GM19324 (cell line): ENCODE measurements around the gene FRS2.
"Not testable (repeated sequence)": the region's sequence is repeated elsewhere in the genome, so short reads cannot be mapped to it uniquely, and the experiment has no call there.

Experiments
- ATAC-seq: cut with Tn5 transposase; IDR thresholded peaks from one replicate; pipeline ENCODE4 v1.9.1; 2021; ENCODE audit warnings: mild to moderate bottlenecking, moderate library complexity; ENCODE audit not compliant: unreplicated experiment, low FRiP score

FRS2 gene

GRCh38 chr12:69575346-69575745, 105.2 kb downstream of the FRS2 start:
- no peak for ATAC-seq

GRCh38 chr12:69578283-69578682, 108.1 kb downstream of the FRS2 start:
- no peak for ATAC-seq

- no peak for ATAC-seq
Measured at GRCh38 chr12:69579029-69579428, 108.8 kb downstream of the FRS2 start.

- ATAC-seq = no peak
Measured at GRCh38 chr12:69580074-69580473, 109.9 kb downstream of the FRS2 start.

- ATAC-seq = no peak
Measured at GRCh38 chr12:69583203-69583602, 113.0 kb downstream of the FRS2 start.

- peak; percentile 99 for ATAC-seq
Measured at GRCh38 chr12:69585189-69586062, 115.2 kb downstream of the FRS2 start, which contains the start of gene CCT2. Gene CCT2, plus strand, starts transcription at chr12:69585459. Its CDS starts 63 bp downstream, at chr12:69585522.

- no peak for ATAC-seq
Measured at GRCh38 chr12:69588527-69588926, 118.3 kb downstream of the FRS2 start.

GRCh38 chr12:69589082-69589481, 118.9 kb downstream of the FRS2 start:
- ATAC-seq = no peak

- ATAC-seq = no peak
Measured at GRCh38 chr12:69595689-69596088, 125.5 kb downstream of the FRS2 start.

- no peak for ATAC-seq
Measured at GRCh38 chr12:69598174-69598753, 128.1 kb downstream of the FRS2 start.

- ATAC-seq = no peak
Measured at GRCh38 chr12:69600804-69601203, 130.6 kb downstream of the FRS2 start.

- no peak for ATAC-seq
Measured at GRCh38 chr12:69601962-69602685, 131.9 kb downstream of the FRS2 start.

GRCh38 chr12:69602954-69603353, 132.8 kb downstream of the FRS2 start:
- ATAC-seq = no peak

GRCh38 chr12:69603556-69603955, 133.4 kb downstream of the FRS2 start:
- ATAC-seq = not testable (repeated sequence)

- not testable (repeated sequence) for ATAC-seq
Measured at GRCh38 chr12:69604275-69604674, 134.1 kb downstream of the FRS2 start.

GRCh38 chr12:69608114-69608513, 137.9 kb downstream of the FRS2 start:
- ATAC-seq = no peak

GRCh38 chr12:69610126-69610525, 139.9 kb downstream of the FRS2 start:
- no peak for ATAC-seq

GRCh38 chr12:69610729-69611128, 140.5 kb downstream of the FRS2 start, which contains the start of gene LRRC10:
Gene LRRC10, minus strand, starts transcription at chr12:69610907. Its CDS starts 69 bp downstream, at chr12:69610838.
- ATAC-seq = no peak

GRCh38 chr12:69613351-69613750, 143.2 kb downstream of the FRS2 start:
- no peak for ATAC-seq

- ATAC-seq = no peak
Measured at GRCh38 chr12:69616025-69616424, 145.8 kb downstream of the FRS2 start.

GRCh38 chr12:69619050-69619449, 148.9 kb downstream of the FRS2 start:
- ATAC-seq = no peak
